Left ventricle myocardium superior (tissue), 1 donor: ENCODE data around the gene CACNA2D4. TPM values are rescaled to one million over a fixed set of nuclear protein-coding genes. Genes with fewer than 3 reads are reported as not detected.

ENCODE experiments used
- ATAC-seq: fragments of 200-7000 bp; cut with Tn5 transposase; one replicate; pipeline ENCODE4 v1.9.1; 2020; ENCODE audit warnings: mild to moderate bottlenecking, moderate library complexity
- DNase-seq: peaks from one replicate; pipeline ENCODE4 v3.0.0-alpha.2; 2020
- intact Hi-C: fragments of 100-400 bp; cut with micrococcal nuclease; formaldehyde crosslinking; loops from one replicate; pipeline ENCODE4 v1.11.0; 2022
- total RNA-seq: library from RNA; stranded (reverse); fragmentation: NEBNext Ultra II Directional; extraction: Animal tissue kit (Norgen Biotek cat#: 25700); gene quantifications from one replicate; pipeline ENCODE4 v1.2.1, GENCODE V29; 2021
- donor health status: DM: no; HTN: yes; CAD: no; lungs with severe emphysema.

The CACNA2D4 gene
- total RNA-seq, 1 donor from 2014 or later = 1.0 TPM

GRCh38 chr12:1779783-1780182 lies 138.7 kb downstream of the CACNA2D4 start:
- intact Hi-C loops = no loop called here
- ATAC-seq (peak; percentile 34), DNase-seq (no peak)

DNA sequence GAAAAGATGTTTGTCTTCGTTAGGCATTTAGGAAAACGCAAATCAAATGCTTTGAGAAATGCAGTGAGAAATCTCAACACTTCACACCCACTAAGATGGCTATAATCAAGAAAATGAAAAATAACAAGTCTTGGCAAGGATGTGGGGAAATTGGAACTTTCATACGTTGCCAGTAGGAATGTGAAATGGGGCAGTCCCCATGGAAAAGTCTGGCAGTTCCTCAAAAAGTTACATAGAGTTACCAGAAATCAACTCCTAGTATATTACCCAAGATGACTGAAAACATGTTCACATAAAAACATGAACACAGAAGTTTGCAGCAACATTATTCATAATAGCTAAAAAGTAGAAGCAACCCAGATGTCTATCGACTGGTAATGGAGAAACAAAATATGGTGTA lies 139.5 kb downstream of the CACNA2D4 start:
- peak; percentile 31 for ATAC-seq
- intact Hi-C loops = no loop called here
- no peak for DNase-seq

DNA sequence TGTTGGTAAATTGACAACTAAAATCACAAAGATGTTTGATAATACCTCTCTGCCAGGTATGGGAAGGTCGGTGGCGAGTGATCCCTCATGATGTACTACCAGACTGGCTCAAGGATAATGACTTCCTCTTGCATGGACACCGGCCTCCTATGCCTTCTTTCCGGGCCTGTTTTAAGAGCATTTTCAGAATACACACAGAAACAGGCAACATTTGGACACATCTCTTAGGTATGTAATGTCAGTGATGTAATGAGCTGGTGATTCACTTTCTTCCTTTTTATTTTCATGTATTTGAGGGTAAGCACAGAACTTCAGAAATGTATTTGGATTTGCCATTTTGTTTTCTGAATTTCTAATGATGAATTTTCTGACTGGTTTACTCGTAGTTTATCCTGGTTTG lies 140.7 kb downstream of the CACNA2D4 start:
- ATAC-seq (no peak), DNase-seq (no peak)
- intact Hi-C loops = no loop called here

- peak; percentile 64 for ATAC-seq
- DNase-seq = no peak
- intact Hi-C loops = no loop called here
These were observed 142.1 kb downstream of the CACNA2D4 start for GRCh38 chr12:1776170-1776921.

- ATAC-seq = peak; percentile 60
- DNase-seq = peak; percentile 23
- intact Hi-C loops = no loop called here
These were observed 144.4 kb downstream of the CACNA2D4 start for GRCh38 chr12:1773937-1774655.

DNA sequence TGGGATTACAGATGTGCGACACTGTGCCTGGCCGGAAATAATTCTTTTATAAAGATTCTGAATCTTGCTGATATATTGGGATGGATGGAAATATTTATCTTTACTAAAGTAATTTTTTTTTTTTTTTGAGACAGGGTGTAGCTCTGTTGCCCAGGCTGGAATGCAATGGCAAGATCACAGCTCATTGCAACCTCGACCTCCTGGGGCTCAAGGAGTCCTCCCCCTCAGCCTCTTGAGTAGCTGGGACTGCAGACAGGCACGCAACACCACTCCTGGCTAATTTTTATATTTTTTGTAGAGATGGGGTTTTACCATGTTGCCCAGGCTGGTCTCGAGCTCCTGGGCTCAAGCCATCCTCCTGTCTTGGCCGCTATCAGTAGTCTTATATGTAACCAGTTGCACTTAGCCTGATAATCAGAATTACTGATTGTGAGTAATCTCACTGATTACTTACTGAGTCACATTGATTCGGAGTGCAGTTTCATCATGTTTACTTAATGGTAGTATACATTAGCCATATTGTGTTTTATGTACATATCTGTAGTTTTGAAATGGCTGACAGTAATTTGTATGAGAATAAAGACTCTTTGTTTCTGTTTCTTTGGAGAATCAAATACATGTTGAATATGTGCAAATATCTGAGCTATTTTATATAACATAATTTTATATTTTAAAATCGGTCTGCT lies 148.5 kb downstream of the CACNA2D4 start:
- DNase-seq (no peak), ATAC-seq (no peak)
- intact Hi-C loops = no loop called here

DNA sequence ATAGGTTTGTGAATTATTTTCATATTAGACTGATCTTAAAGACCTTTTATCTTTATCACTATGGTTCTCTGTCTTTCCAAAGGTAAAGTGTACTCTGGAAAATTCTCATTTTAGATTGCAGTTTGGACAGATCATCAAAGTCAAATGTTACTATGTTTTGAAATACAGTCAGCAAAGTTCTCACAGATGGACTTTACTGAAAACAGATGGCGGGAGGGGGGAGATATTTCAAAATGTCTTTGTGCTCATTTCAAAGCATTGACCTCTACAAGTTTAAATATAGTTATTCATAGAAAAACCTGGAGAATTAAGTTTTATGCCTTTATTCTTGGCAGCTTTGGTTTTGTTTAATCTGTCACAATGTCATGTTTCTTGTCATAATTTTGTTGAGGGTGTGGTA lies 149.8 kb downstream of the CACNA2D4 start:
- DNase-seq = no peak
- ATAC-seq = no peak
- intact Hi-C loops = no loop called here

GRCh38 chr12:1767407-1768090 lies 150.9 kb downstream of the CACNA2D4 start:
- ATAC-seq (no peak), DNase-seq (no peak)
- intact Hi-C loops = no loop called here

DNA sequence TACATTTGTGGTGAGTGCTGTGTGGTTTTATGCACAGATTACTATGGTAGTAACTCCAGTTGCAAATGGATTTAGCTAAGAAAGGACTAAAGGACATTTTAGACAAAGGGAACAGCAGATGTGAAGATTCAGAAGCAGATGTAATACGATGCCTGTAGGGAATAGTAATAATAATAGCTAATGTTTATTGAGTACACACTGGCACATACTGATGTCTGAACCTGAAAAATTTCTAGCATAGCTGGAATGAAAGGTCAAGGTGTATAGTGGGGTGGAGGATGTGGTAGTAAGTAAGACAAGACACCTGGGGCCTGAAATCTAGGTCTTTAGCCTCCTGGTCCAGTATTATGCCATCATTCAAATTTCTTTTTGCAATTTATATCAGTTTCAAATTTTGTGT lies 152.3 kb downstream of the CACNA2D4 start:
- no peak for ATAC-seq
- DNase-seq = no peak
- intact Hi-C loops = no loop called here

DNA sequence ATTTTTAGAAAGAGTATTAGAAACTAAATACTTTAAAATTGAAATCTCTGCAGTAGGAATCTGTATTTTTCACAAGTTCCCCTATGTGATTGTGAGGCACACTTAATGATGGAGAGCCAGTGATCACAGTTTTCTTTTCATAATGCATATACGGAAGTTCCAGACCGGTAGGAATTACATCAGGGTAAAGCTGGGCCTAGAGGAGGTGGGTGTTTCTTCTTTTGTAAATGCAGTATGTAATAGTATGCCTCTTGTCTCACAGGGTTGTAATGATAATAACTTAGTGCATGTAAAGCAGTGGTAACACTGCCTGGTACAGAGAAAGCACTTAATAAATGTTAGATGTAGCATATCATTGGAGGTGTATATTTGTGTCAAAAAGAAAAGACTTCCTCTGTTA lies 155.3 kb downstream of the CACNA2D4 start:
- intact Hi-C loops = no loop called here
- DNase-seq = no peak
- no peak for ATAC-seq

- intact Hi-C loops = no loop called here
- DNase-seq (no peak), ATAC-seq (no peak)
These were observed 156.6 kb downstream of the CACNA2D4 start for GRCh38 chr12:1761857-1762256.

- ATAC-seq (peak; percentile 20), DNase-seq (no peak)
- intact Hi-C loops = no loop called here
These were observed 157.7 kb downstream of the CACNA2D4 start for GRCh38 chr12:1760566-1761382.

DNA sequence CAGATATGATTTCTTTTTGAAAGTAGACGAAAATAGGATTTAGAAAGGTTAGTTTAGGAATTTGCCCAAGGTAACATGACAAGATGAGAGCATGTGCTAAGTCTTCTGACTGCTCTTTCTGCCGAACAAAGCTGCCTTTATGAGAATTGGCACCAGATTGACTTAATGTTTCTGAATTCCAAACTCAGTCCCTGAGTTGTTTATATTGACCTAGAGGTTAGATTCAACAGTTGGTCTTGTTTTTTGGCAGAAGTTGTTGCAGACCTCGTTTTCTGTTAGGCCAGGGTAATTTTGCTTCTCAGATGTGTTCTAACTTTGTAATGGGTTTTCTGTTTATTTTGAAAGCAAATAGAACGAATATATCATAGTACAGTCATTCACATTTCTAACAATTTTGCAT lies 159.6 kb downstream of the CACNA2D4 start:
- no peak for ATAC-seq
- intact Hi-C loops = no loop called here
- no peak for DNase-seq

GRCh38 chr12:1758376-1758775 lies 160.1 kb downstream of the CACNA2D4 start:
- intact Hi-C loops = no loop called here
- ATAC-seq = no peak
- no peak for DNase-seq

DNA sequence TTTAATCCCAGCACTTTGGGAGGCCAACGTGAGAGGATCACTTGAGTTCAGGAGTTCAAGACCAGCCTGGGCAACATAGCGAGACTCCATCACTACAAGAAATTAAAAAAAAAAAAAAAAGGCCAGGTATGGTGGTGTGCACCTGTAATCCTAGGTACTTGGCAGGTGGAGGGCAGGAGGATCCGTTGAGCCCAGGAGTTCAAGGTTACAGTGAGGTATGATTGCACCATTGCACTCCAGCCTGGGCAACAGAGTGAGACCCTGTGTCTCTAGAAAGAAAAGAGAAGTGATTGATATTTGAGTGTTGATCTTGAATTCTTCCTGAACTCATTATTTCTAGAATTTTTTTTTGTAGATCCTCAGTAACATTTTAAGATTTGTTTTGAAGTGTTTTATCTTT lies 168.2 kb downstream of the CACNA2D4 start:
- ATAC-seq (no peak), DNase-seq (no peak)
- intact Hi-C loops = no loop called here

DNA sequence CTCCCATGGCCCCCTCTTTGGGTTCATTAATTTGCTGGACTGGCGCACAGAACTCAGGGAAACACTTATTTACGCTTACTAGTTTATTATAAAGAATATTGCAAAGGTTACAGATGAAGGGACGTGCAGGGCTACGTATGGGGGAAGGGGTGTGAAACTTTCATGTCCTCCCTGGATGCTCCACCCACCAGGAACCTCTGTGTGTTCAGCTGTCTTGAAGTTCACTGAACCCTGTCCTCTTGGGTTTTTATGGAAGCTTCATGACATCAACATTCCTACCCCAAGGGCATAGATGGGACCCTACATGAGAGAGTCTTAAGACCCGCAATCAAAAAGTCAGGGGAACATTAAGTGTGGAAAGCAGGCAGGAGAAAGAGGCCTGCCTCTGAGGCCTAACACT lies 169.4 kb downstream of the CACNA2D4 start:
- intact Hi-C loops = no loop called here
- no peak for ATAC-seq
- no peak for DNase-seq

DNA sequence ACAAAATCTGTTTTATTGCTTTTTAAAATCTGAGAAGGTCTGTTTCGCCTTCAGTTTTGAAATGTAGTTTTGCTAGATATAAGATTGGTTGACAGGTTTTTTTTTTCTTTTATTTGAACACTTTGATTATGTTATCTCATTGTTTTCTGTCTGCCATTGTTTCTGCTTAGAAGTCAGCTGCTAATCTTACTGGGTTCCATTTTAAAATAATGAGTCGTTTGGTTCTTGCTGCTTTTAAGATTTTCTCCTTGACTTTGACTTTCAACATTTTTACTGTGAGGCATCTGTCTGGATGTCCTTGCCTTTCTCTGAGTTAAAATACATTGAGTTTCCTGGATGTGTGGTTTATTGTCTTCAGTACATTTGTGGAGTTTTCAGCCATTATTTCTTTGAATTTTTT lies 170.8 kb downstream of the CACNA2D4 start:
- ATAC-seq (no peak), DNase-seq (no peak)
- intact Hi-C loops = no loop called here

GRCh38 chr12:1744932-1745331 lies 173.5 kb downstream of the CACNA2D4 start:
- ATAC-seq = no peak
- intact Hi-C loops = no loop called here
- no peak for DNase-seq
